Measurements from ENCODE around the gene RAPGEF2.

DNA sequence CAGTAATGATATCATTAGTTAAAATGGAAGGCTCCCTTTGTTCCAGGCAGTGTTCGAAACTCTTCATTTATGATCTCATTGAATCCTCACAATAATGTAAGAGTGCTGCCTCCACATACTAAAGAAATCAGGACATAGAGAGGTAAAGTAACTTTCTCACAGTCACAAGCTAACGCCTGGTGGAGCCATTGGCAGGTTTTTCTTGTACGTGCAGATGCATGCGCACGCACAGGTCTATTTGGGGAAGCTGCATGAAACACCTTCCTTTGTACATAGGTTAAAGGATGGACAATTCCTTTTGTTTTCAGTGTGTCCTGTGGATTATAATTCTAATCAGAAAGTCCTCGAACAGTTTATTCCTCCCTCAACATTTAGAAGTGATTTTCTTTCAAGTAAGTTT, 176.2 kb downstream of the RAPGEF2 start:
- TF ChIP-seq, protein P1, sequence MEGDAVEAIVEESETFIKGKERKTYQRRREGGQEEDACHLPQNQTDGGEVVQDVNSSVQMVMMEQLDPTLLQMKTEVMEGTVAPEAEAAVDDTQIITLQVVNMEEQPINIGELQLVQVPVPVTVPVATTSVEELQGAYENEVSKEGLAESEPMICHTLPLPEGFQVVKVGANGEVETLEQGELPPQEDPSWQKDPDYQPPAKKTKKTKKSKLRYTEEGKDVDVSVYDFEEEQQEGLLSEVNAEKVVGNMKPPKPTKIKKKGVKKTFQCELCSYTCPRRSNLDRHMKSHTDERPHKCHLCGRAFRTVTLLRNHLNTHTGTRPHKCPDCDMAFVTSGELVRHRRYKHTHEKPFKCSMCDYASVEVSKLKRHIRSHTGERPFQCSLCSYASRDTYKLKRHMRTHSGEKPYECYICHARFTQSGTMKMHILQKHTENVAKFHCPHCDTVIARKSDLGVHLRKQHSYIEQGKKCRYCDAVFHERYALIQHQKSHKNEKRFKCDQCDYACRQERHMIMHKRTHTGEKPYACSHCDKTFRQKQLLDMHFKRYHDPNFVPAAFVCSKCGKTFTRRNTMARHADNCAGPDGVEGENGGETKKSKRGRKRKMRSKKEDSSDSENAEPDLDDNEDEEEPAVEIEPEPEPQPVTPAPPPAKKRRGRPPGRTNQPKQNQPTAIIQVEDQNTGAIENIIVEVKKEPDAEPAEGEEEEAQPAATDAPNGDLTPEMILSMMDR (IDR thresholded peaks at IDR 0.05; ENCODE audit: low read depth, low read length, poor library complexity, severe bottlenecking): no peak
- no peak for TF ChIP-seq EZH2phosphoT487 (IDR thresholded peaks at IDR 0.05; ENCODE audit: borderline replicate concordance, low read length)
